MM.1S (cell line): ENCODE measurements around the gene TBX4.

Source experiments
- DNase-seq: peaks from one replicate; pipeline ENCODE4 v3.0.0-alpha.2; 2015
- H2AFZ ChIP-seq: fragments of 300-600 bp; sonication (generic); 2 replicates; pipeline ENCODE4 v1.6.0; 2016; ENCODE audit warnings: antibody characterized with exemption, low read length
- H3F3A ChIP-seq: fragments of 300-600 bp; sonication (generic); 2 replicates; pipeline ENCODE4 v1.6.1; 2016; ENCODE audit warnings: mild to moderate bottlenecking, antibody characterized with exemption, low read length, moderate library complexity, mixed read lengths; ENCODE audit not compliant: insufficient read depth
- H3K27ac ChIP-seq: fragments of 300-600 bp; sonication (generic); 2 replicates; pipeline ENCODE4 v1.5.1; 2016; ENCODE audit warnings: mild to moderate bottlenecking, low read length
- H3K27me3 ChIP-seq: fragments of 300-600 bp; sonication (generic); replicated peaks from 2 replicates; pipeline ENCODE4 v1.6.0; 2016; ENCODE audit warnings: low read length; ENCODE audit not compliant: insufficient read depth
- H3K36me3 ChIP-seq: fragments of 300-600 bp; sonication (generic); replicated peaks from 2 replicates; pipeline ENCODE4 v1.6.1; 2016; ENCODE audit warnings: mild to moderate bottlenecking, low read length, mixed read lengths; ENCODE audit not compliant: insufficient read depth
- H3K4me1 ChIP-seq: fragments of 300-600 bp; sonication (generic); 2 replicates; pipeline ENCODE4 v1.6.1; 2016; ENCODE audit warnings: low read length, mixed read lengths
- H3K4me2 ChIP-seq: fragments of 300-600 bp; sonication (generic); 2 replicates; pipeline ENCODE4 v1.6.0; 2016; ENCODE audit warnings: low read depth, low read length
- H3K4me3 ChIP-seq: fragments of 300-600 bp; sonication (generic); 2 replicates; pipeline ENCODE4 v1.5.1; 2016; ENCODE audit warnings: low read length, mixed read lengths
- H3K79me2 ChIP-seq: fragments of 300-600 bp; sonication (generic); 2 replicates; pipeline ENCODE4 v1.6.1; 2016; ENCODE audit warnings: mixed run types, low read length, mixed read lengths
- H3K9ac ChIP-seq: fragments of 300-600 bp; sonication (generic); 2 replicates; pipeline ENCODE4 v1.6.1; 2016; ENCODE audit warnings: low read length, mixed read lengths
- H3K9me2 ChIP-seq: fragments of 300-600 bp; sonication (generic); replicated peaks from 2 replicates; pipeline ENCODE4 v1.6.1; 2016; ENCODE audit warnings: mild to moderate bottlenecking, low read length, mixed read lengths; ENCODE audit not compliant: insufficient read depth
- H3K9me3 ChIP-seq: fragments of 300-600 bp; sonication (generic); replicated peaks from 2 replicates; pipeline ENCODE4 v1.6.1; 2016; ENCODE audit warnings: mild to moderate bottlenecking, low read length, mixed read lengths; ENCODE audit not compliant: insufficient read depth
- H4K20me1 ChIP-seq: fragments of 300-600 bp; sonication (generic); 2 replicates; pipeline ENCODE4 v1.6.1; 2016; ENCODE audit warnings: mild to moderate bottlenecking, low read length, moderate library complexity, mixed read lengths; ENCODE audit not compliant: insufficient read depth
- EZH2 ChIP-seq: fragments of 300-600 bp; sonication (generic); optimal IDR thresholded peaks from 2 replicates; pipeline ENCODE3; 2017; ENCODE audit warnings: low read depth, mild to moderate bottlenecking, antibody characterized with exemption, low read length, mixed read lengths
- EZH2phosphoT487 ChIP-seq: fragments of 300-600 bp; sonication (generic); IDR thresholded peaks from 2 replicates; pipeline ENCODE4 v1.6.1; 2018; ENCODE audit warnings: antibody characterized with exemption, low read length
- TF ChIP-seq, protein P1 (sequence below): fragments of 300-600 bp; sonication (generic); IDR thresholded peaks from 2 replicates; pipeline ENCODE4 v1.5.1; 2016; ENCODE audit warnings: antibody characterized with exemption, low read length, mixed read lengths

The TBX4 gene

DNA sequence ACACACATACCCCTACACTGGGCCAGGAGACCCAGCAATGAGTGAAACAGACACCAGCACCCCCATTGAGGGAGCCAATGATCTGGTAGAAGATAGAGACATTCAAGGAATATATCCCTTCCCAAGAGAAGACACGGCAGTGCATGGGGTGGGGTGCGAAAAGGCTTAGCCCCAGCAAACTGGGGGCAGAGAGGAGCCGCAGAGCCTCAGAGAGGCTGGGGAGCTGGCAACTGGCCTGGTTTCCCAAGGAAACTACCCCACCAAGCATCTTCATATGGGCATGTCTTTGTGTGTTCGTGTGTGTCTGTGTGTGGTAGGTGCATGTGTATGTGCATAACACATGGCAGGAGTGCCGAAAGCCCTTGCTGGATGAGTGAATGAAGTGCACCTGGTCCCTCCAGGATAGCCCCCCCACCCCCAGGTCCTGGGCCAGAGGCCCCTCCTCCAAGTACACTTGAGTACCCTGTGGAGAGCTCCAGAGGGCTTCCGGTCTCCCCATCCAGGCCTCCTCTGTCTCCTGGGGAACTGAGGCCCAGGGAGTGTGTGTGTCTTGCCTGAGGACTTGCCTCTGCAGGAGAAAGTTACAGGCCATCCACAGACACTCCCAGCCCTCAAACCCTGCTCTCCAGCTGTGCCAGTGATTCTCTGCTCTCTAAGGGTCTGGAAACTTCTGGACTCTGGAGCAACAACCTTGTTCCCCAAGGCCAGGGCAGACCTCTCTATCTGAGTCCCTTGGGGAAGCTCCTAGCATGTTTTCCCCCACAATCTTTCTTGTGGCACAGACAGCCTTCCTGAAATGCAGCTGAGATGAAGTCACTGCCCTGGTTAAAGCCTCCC is 36.6 kb upstream of the TBX4 start:
- TF ChIP-seq, protein P1, sequence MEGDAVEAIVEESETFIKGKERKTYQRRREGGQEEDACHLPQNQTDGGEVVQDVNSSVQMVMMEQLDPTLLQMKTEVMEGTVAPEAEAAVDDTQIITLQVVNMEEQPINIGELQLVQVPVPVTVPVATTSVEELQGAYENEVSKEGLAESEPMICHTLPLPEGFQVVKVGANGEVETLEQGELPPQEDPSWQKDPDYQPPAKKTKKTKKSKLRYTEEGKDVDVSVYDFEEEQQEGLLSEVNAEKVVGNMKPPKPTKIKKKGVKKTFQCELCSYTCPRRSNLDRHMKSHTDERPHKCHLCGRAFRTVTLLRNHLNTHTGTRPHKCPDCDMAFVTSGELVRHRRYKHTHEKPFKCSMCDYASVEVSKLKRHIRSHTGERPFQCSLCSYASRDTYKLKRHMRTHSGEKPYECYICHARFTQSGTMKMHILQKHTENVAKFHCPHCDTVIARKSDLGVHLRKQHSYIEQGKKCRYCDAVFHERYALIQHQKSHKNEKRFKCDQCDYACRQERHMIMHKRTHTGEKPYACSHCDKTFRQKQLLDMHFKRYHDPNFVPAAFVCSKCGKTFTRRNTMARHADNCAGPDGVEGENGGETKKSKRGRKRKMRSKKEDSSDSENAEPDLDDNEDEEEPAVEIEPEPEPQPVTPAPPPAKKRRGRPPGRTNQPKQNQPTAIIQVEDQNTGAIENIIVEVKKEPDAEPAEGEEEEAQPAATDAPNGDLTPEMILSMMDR: no peak
- TF ChIP-seq EZH2phosphoT487 (no peak), EZH2 (no peak)
- H3K79me2 ChIP-seq: no peaks in the 10 kb centered on the region
- H4K20me1 ChIP-seq: no peaks in the 10 kb centered on the region
- H3K27ac ChIP-seq: no peak overlapping the region
- no peak overlapping the region for H2AFZ ChIP-seq
- no peak overlapping the region for H3K9ac ChIP-seq
- H3K27me3 ChIP-seq: peaks cover 2% of the 10 kb centered on the region
- H3K4me3 ChIP-seq: no peak overlapping the region
- H3K4me1 ChIP-seq: no peaks in the 10 kb centered on the region
- H3K9me2 ChIP-seq: no peaks in the 10 kb centered on the region
- H3K4me2 ChIP-seq: no peak overlapping the region
- H3F3A ChIP-seq: no peaks in the 10 kb centered on the region
- DNase-seq: no peak
- H3K9me3 ChIP-seq: no peaks in the 10 kb centered on the region
- no peaks in the 10 kb centered on the region for H3K36me3 ChIP-seq

DNA sequence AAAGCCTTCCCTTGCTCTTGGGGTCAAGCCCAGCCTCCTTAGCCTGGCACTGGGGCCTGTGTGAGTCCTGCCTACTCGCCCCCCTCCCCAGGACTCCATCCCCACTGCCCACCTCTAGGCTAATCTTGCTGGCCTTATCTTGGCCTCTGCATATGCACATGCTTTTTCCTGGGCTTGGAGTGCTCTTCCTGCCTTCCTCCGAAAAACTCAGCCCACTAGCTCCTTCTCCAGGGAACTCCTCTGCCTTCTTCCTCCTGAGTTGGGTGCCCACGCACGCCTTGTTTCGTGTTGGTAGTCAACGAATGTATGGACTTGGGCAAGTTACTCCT is 36.0 kb upstream of the TBX4 start:
- H4K20me1 ChIP-seq: no peaks in the 10 kb centered on the region
- no peak overlapping the region for H3K9ac ChIP-seq
- peak overlapping the region; percentile 90; the same call in 1 of the 2 replicates for H3K4me2 ChIP-seq
- DNase-seq: no peak
- peak overlapping the region; percentile 76 for H2AFZ ChIP-seq
- no peak overlapping the region for H3K4me3 ChIP-seq
- no peak overlapping the region for H3K27ac ChIP-seq
- H3K27me3 ChIP-seq: no peaks in the 10 kb centered on the region
- TF ChIP-seq, protein P1: no peak
- TF ChIP-seq EZH2 (no peak), EZH2phosphoT487 (no peak)
- no peaks in the 10 kb centered on the region for H3F3A ChIP-seq
- H3K4me1 ChIP-seq: no peaks in the 10 kb centered on the region
- no peaks in the 10 kb centered on the region for H3K36me3 ChIP-seq
- no peaks in the 10 kb centered on the region for H3K9me2 ChIP-seq
- no peaks in the 10 kb centered on the region for H3K79me2 ChIP-seq
- H3K9me3 ChIP-seq: no peaks in the 10 kb centered on the region

DNA sequence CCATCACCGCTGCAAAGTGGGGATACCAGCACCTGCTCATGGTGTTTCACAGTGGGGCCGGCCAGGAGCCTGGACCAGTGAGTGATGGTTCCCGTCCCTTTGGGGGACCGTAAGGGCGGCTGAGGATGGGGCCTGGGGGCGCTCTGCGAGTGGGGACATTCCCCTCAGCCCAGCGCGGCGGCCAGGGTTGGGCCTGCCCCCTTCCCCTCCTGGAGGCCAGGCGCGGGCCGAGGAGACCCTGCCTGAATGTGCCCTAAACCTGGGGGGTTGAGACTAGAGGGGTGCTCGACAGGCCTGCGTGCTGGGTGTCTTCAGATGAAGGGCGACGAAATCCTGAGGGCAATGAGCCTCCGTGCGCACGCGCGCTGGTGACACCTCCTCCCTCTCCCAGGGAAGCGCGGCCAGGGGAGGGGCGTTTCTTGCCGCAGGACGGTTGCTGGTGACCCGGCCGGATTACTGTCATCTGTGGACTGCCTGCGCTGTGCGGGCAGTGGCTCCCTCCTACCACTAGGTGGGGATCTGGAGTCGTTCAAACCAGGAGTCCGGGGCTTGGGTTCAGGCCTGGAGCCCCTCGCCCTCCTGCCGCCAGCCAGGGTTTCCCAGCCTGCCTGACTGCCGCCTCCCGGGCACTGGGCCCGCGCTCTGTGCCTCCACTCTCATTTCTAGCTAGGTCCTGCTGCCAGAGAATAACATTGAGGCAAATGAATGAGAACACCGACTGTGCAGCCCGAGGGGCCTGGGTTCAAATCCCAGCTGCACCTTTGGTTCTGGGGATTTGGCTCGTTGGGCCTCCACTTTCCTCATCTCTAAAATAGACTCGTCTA is 35.5 kb upstream of the TBX4 start:
- no peaks in the 10 kb centered on the region for H3K9me2 ChIP-seq
- no peaks in the 10 kb centered on the region for H3K36me3 ChIP-seq
- no peak overlapping the region for H3K27ac ChIP-seq
- TF ChIP-seq EZH2phosphoT487: no peak
- no peak for TF ChIP-seq EZH2
- TF ChIP-seq, protein P1: peak; percentile 91
- peak overlapping the region; percentile 76 for H2AFZ ChIP-seq
- no peaks in the 10 kb centered on the region for H3K4me1 ChIP-seq
- H3K9me3 ChIP-seq: no peaks in the 10 kb centered on the region
- H3K79me2 ChIP-seq: no peaks in the 10 kb centered on the region
- peak; percentile 74 for DNase-seq
- no peaks in the 10 kb centered on the region for H4K20me1 ChIP-seq
- peak overlapping the region; percentile 90 for H3K4me2 ChIP-seq
- no peaks in the 10 kb centered on the region for H3K27me3 ChIP-seq
- no peak overlapping the region; the same call in 1 of the 2 replicates for H3K9ac ChIP-seq
- H3K4me3 ChIP-seq: peak overlapping the region; percentile 29; the same call in 1 of the 2 replicates
- H3F3A ChIP-seq: no peaks in the 10 kb centered on the region
